C4-2B (cell line): ENCODE data around the gene SLC43A3.

Source experiments
- H3K27ac ChIP-seq: fragments of 450-650 bp; 2 replicates; pipeline ENCODE4 v1.5.1; 2017
- CTCF ChIP-seq: fragments of 450-650 bp; conservative IDR thresholded peaks from 2 replicates; pipeline ENCODE4 v1.5.1; 2017; ENCODE audit warnings: mild to moderate bottlenecking
- ZFX ChIP-seq: fragments of 450-650 bp; IDR thresholded peaks from 2 replicates; pipeline ENCODE4 v1.6.1; 2017

SLC43A3 gene

GRCh38 chr11:57424792-57425564 lies 1.9 kb downstream of the SLC43A3 start:
- TF ChIP-seq CTCF (no peak), ZFX (no peak)

GRCh38 chr11:57424137-57424791 lies 2.7 kb downstream of the SLC43A3 start:
- TF ChIP-seq CTCF (no peak), ZFX (no peak)
- H3K27ac ChIP-seq: no peak overlapping the region

More at GRCh38 chr11:57424792-57425564, 1.9 kb downstream of the SLC43A3 start:
- no peak overlapping the region for H3K27ac ChIP-seq

- TF ChIP-seq CTCF: no peak
- TF ChIP-seq ZFX: no peak
- H3K27ac ChIP-seq: no peak overlapping the region
These were observed 4.3 kb downstream of the SLC43A3 start for GRCh38 chr11:57422669-57423068.

- H3K27ac ChIP-seq: no peak overlapping the region
These were observed 5.1 kb downstream of the SLC43A3 start for GRCh38 chr11:57421805-57422204.

GRCh38 chr11:57421066-57421465 lies 5.9 kb downstream of the SLC43A3 start:
- no peak overlapping the region for H3K27ac ChIP-seq
- TF ChIP-seq CTCF (no peak), ZFX (no peak)

More at GRCh38 chr11:57421805-57422204, 5.1 kb downstream of the SLC43A3 start:
- TF ChIP-seq ZFX (no peak), CTCF (no peak)

- no peak for TF ChIP-seq ZFX
- no peak for TF ChIP-seq CTCF
- no peak overlapping the region for H3K27ac ChIP-seq
These were observed 7.8 kb downstream of the SLC43A3 start for GRCh38 chr11:57419146-57419545.

- no peak overlapping the region for H3K27ac ChIP-seq
- TF ChIP-seq ZFX (no peak), CTCF (no peak)
These were observed 8.8 kb downstream of the SLC43A3 start for GRCh38 chr11:57418131-57418530.
